Keratinocyte (primary cell): Measurements from ENCODE around the gene SPOCK3. TPM values are rescaled to one million over a fixed set of nuclear protein-coding genes. Genes with fewer than 3 reads are reported as not detected.
A peak's percentile ranks its signal among the peaks of the same experiment; 100 is the strongest.

Experiments
- DNase-seq: peaks from one replicate; pipeline ENCODE4 v3.0.0-alpha.2; 2011; ENCODE audit warnings: low read depth, missing footprints, low spot score
- FAIRE-seq: peaks from 2 replicates; lab custom pipeline; 2011; peaks lifted over from hg19 to GRCh38; lab: Jason Lieb, UNC
- H2AFZ ChIP-seq: 2 replicates; pipeline ENCODE4 v1.6.0; 2012; ENCODE audit warnings: low read length, control low read depth, inconsistent platforms; ENCODE audit not compliant: control insufficient read depth
- H3K27ac ChIP-seq: 2 replicates; pipeline ENCODE4 v1.5.1; 2011; ENCODE audit warnings: low read length; ENCODE audit not compliant: control insufficient read depth, insufficient read depth
- H3K27me3 ChIP-seq: 3 replicates; pipeline ENCODE4 v1.6.0; 2011; ENCODE audit warnings: low read length; ENCODE audit not compliant: control insufficient read depth, insufficient read depth; ENCODE audit errors: extremely low read depth
- H3K36me3 ChIP-seq, 2 experiments: 2 replicates in 1 of 2; 3 replicates in 1 of 2; pipeline ENCODE4 v1.5.1; 2011; ENCODE audit warnings: low read length in 2 of 2, mild to moderate bottlenecking in 1 of 2; ENCODE audit not compliant: control insufficient read depth in 2 of 2, insufficient read depth in 2 of 2; ENCODE audit errors: extremely low read depth in 1 of 2
- H3K4me1 ChIP-seq: 3 replicates; pipeline ENCODE4 v1.5.1; 2011; ENCODE audit warnings: low read length; ENCODE audit not compliant: control insufficient read depth, insufficient read depth; ENCODE audit errors: extremely low read depth
- H3K4me2 ChIP-seq: 3 replicates; pipeline ENCODE4 v1.6.0; 2011; ENCODE audit warnings: low read depth, low read length; ENCODE audit not compliant: control insufficient read depth, insufficient read depth; ENCODE audit errors: extremely low read depth
- H3K4me3 ChIP-seq, 3 experiments: fragments of 200-600 bp in 1 of 3; sonication (generic) in 1 of 3; 2 replicates in 2 of 3; 3 replicates in 1 of 3; pipeline ENCODE4 v1.5.1; 2011 to 2016; ENCODE audit warnings: low read length in 3 of 3, mild to moderate bottlenecking in 3 of 3, control low read depth in 2 of 3, inconsistent platforms in 1 of 3, low read depth in 1 of 3, mixed read lengths in 1 of 3, mixed run types in 1 of 3, moderate library complexity in 1 of 3; ENCODE audit not compliant: control insufficient read depth in 2 of 3, insufficient read depth in 2 of 3; ENCODE audit errors: extremely low read depth in 1 of 3
- H3K79me2 ChIP-seq: 2 replicates; pipeline ENCODE4 v1.6.0; 2012; ENCODE audit warnings: low read length; ENCODE audit not compliant: control insufficient read depth, insufficient read depth
- H3K9ac ChIP-seq: 3 replicates; pipeline ENCODE4 v1.6.0; 2011; ENCODE audit warnings: low read length; ENCODE audit not compliant: control insufficient read depth, insufficient read depth; ENCODE audit errors: extremely low read depth
- H3K9me1 ChIP-seq: 3 replicates; pipeline ENCODE4 v1.6.0; 2011; ENCODE audit warnings: low read length; ENCODE audit not compliant: control insufficient read depth, insufficient read depth; ENCODE audit errors: extremely low read depth
- H3K9me3 ChIP-seq: 2 replicates; pipeline ENCODE4 v1.5.1; 2012; ENCODE audit warnings: low read depth, low read length; ENCODE audit not compliant: control insufficient read depth
- H4K20me1 ChIP-seq: 3 replicates; pipeline ENCODE4 v1.6.0; 2011; ENCODE audit warnings: low read length; ENCODE audit not compliant: control insufficient read depth, insufficient read depth; ENCODE audit errors: extremely low read depth
- EZH2 ChIP-seq: IDR thresholded peaks from one replicate; pipeline ENCODE4 v1.6.1; 2012; ENCODE audit warnings: inconsistent platforms, mild to moderate bottlenecking, low read length, moderate library complexity
- dilution Hi-C: fragments of 300-500 bp; cut with MboI; formaldehyde crosslinking; loops from one replicate; pipeline ENCODE4 v1.7.0; 2020; ENCODE audit warnings: low sequenced_read_pairs; ENCODE audit not compliant: extremely low pct_ligation_motif_present
- polyA plus RNA-seq, 5 experiments: library from polyadenylated mRNA; depleted of rRNA in 3 of 5; stranded (reverse) in 3 of 5; stranded (forward) in 1 of 5; unstranded in 1 of 5; fragments of >200 nt; gene quantifications; 1 replicate in 1 of 5; 2 replicates in 3 of 5; 3 replicates in 1 of 5; pipeline versions ENCODE4 v1.2.1 to v1.2.3, GENCODE V29; 2011 to 2012; ENCODE audit warnings: missing spikeins in 2 of 5, low read depth in 1 of 5, low replicate concordance in 1 of 5
- TF ChIP-seq, protein P1 (sequence below), 3 experiments: IDR thresholded peaks in 1 of 3; conservative IDR thresholded peaks in 1 of 3; optimal IDR thresholded peaks in 1 of 3; 2 replicates in 2 of 3; 3 replicates in 1 of 3; pipeline versions ENCODE3 to v1.5.1; 2011; ENCODE audit warnings: low read length in 3 of 3, mild to moderate bottlenecking in 3 of 3, moderate library complexity in 2 of 3, control low read depth in 1 of 3, inconsistent platforms in 1 of 3; ENCODE audit not compliant: insufficient read depth in 2 of 3; ENCODE audit errors: extremely low read depth in 1 of 3

Gene SPOCK3
- polyA plus RNA-seq, 1 donor (not counting 4 experiments of a cell fraction or from before 2014, with no cell fraction given) = not detected

DNA sequence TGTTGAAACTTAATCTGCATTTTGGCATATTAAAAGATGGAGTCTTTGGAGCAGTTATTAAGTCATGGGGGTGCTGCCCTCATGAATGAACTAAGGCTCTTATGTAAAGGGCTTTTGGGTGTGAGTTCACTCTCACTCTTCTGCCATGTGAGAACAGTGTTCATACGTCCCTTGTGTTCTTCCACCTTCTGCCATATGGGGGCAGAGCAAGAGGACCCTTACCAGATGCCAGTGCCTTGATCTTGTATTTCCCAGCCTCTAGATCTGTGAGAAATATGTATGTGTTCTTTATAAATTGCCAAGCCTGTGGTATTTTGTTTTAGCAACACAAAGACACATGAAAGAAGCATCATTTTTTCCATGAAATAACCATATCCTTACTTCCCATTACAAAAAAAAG, 213.9 kb downstream of the SPOCK3 start:
- no peak for FAIRE-seq
- TF ChIP-seq, protein P1, sequence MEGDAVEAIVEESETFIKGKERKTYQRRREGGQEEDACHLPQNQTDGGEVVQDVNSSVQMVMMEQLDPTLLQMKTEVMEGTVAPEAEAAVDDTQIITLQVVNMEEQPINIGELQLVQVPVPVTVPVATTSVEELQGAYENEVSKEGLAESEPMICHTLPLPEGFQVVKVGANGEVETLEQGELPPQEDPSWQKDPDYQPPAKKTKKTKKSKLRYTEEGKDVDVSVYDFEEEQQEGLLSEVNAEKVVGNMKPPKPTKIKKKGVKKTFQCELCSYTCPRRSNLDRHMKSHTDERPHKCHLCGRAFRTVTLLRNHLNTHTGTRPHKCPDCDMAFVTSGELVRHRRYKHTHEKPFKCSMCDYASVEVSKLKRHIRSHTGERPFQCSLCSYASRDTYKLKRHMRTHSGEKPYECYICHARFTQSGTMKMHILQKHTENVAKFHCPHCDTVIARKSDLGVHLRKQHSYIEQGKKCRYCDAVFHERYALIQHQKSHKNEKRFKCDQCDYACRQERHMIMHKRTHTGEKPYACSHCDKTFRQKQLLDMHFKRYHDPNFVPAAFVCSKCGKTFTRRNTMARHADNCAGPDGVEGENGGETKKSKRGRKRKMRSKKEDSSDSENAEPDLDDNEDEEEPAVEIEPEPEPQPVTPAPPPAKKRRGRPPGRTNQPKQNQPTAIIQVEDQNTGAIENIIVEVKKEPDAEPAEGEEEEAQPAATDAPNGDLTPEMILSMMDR (optimal IDR thresholded peaks at IDR 0.05 in 1 of 3, IDR thresholded peaks at IDR 0.05 in 1 of 3, conservative IDR thresholded peaks at IDR 0.05 in 1 of 3; ENCODE audit: extremely low read depth in 1 of 3, insufficient read depth in 2 of 3, low read length in 3 of 3) = peak; percentile 16 to 45 (median 18)
- no peak for TF ChIP-seq EZH2
- dilution Hi-C loops = loop anchor here (25.0 kb wide), 1 partner anchor 267 kb away; no protein-coding TSS in a partner anchor
- H3K27me3 ChIP-seq = no peaks in the 10 kb centered on the region
- no peaks in the 10 kb centered on the region for H3K36me3 ChIP-seq
- H3K4me3 ChIP-seq = no peak overlapping the region
- H3K4me2 ChIP-seq = no peak overlapping the region
- no peaks in the 10 kb centered on the region for H3K9me1 ChIP-seq
- H3K27ac ChIP-seq = no peak overlapping the region
- no peak for DNase-seq
- H2AFZ ChIP-seq = no peak overlapping the region
- no peaks in the 10 kb centered on the region for H3K79me2 ChIP-seq
- no peaks in the 10 kb centered on the region for H4K20me1 ChIP-seq
- peaks cover 2% of the 10 kb centered on the region for H3K4me1 ChIP-seq
- no peaks in the 10 kb centered on the region for H3K9me3 ChIP-seq
- no peak overlapping the region for H3K9ac ChIP-seq

GRCh38 chr4:167014944-167015343, 219.3 kb downstream of the SPOCK3 start:
- no peak overlapping the region for H3K4me3 ChIP-seq
- dilution Hi-C loops = loop anchor here (25.0 kb wide), 1 partner anchor 272 kb away; no protein-coding TSS in a partner anchor
- H3K4me2 ChIP-seq = no peak overlapping the region
- no peaks in the 10 kb centered on the region for H3K27me3 ChIP-seq
- no peak for DNase-seq
- H3K9me3 ChIP-seq = no peaks in the 10 kb centered on the region
- no peak for FAIRE-seq
- H2AFZ ChIP-seq = no peak overlapping the region
- no peaks in the 10 kb centered on the region for H3K9me1 ChIP-seq
- no peak overlapping the region for H3K9ac ChIP-seq
- TF ChIP-seq EZH2 = no peak
- TF ChIP-seq, protein P1 (optimal IDR thresholded peaks at IDR 0.05 in 1 of 3, IDR thresholded peaks at IDR 0.05 in 1 of 3, conservative IDR thresholded peaks at IDR 0.05 in 1 of 3; ENCODE audit: extremely low read depth in 1 of 3, insufficient read depth in 2 of 3, low read length in 3 of 3) = no peak
- H3K4me1 ChIP-seq = no peaks in the 10 kb centered on the region
- no peaks in the 10 kb centered on the region for H3K79me2 ChIP-seq
- H3K27ac ChIP-seq = no peak overlapping the region
- no peaks in the 10 kb centered on the region for H4K20me1 ChIP-seq
- no peaks in the 10 kb centered on the region for H3K36me3 ChIP-seq
